Cortex of kidney (tissue), 1 donor: ENCODE results near the gene SLC37A2.
"Not testable (repeated sequence)": the region's sequence is repeated elsewhere in the genome, so short reads cannot be mapped to it uniquely, and the experiment has no call there.

Source experiments
- DNase-seq: peaks from one replicate; lab custom pipeline; 2025; lab: John Stamatoyannopoulos, UW

Gene SLC37A2

DNA sequence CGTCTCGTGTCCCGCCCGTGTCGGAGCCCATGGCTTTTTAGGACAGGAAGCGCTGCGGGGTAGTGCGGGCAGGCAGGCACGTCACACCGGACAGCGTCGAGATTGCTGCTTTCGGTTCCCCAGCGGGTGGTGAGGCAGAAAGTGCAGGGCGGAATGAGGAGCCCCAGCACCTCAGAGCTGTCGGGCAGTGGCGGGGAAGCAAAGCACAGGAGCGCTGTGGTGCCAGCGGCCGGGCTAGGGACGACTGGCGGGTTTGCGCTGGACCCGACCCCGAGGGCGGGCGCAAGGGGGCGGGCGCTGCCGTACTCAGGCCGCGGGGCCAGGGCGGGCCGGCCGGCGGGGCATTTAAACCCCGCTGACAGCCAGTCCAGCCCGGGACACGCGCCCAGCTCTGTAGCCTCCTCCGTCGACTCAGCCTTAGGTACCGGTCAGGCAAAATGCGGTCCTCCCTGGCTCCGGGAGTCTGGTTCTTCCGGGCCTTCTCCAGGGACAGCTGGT lies at the start of gene SLC37A2:
SLC37A2 (plus strand) TSS at position 375 of the 498 bp plus-strand sequence; CDS start at position 438, 63 bp downstream.
- no peak for DNase-seq

DNA sequence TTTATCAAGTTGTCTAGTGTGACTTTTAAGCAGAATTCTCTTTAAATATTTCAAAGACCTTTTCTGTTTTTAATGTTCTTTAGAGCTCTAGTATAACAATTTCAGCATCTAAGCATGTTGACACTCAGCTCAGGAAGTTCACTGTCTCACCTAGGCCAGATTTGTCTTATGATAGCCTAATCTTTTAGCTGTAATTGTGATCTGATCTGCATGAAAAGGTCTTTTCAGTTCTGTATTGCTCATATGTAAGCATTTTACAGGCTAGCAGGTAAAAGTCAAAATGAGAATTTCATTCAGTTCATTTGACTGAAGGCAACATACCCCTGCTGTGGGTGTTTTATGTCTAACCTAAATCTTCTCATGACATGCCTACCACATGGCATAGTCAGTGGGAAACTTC lies 46.7 kb upstream of the SLC37A2 start:
- DNase-seq, result no peak

GRCh38 chr11:125020342-125020741 lies 42.8 kb upstream of the SLC37A2 start:
- no peak for DNase-seq

GRCh38 chr11:125022551-125022950 lies 40.6 kb upstream of the SLC37A2 start:
- no peak for DNase-seq

DNA sequence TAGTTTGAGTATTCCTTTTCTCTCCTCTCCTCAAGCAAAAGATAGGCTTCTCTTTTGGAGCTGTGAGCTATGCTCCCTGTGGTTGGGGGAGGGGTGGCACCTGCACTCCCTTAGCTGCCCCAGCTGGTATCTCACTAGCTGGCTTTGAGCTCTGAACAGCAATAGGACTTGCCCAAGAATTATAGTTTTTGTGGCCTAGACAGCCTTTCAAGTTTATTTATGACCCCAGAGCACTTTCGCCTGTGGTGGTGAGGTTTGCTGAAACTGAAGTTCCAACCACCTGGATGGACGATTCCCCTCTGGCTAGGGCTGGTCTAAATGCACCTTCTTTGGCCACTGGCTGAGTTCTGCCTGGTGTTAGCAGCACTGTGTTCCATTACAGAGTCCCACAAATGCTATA lies 37.1 kb upstream of the SLC37A2 start:
- no peak for DNase-seq

DNA sequence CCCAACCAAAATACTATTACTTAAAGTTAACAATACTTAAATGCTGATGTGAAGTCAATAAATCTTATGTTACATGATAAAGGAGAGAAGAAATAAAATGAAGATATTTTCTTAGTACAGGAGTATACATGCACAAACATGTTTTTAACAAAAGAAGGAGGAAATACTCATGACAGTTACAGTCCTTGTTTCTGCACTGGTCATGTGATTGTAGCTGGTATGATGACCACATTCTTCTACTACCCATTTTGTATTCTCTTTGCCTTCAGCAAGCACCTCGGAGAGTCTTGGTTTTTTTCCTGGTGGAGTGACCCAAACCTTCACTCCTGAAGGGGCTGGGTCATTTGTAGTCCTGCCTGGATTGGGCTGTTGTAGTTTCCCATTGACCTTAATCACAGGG lies 33.7 kb upstream of the SLC37A2 start:
- DNase-seq, result not testable (repeated sequence)

DNA sequence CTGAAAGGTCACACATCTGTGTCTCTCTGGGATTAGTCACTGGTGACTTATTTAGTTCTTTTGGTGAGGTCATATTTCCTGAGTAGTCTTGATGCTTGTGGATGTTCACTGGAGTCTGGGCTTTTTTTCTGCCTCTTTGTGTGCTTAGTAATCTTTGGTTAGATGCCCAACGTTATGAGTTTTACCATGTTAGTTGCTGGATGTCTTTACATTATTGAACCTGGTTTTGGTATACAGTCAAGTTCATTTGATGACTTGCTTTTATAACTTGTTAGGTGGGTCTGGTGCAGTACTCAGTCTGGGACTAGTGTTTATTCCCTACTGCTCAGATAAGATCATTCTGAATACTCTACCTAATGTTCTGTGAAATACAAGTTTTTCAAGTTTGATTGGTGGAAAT lies 26.2 kb upstream of the SLC37A2 start:
- DNase-seq, result no peak

- no peak for DNase-seq
Observed at GRCh38 chr11:125049164-125049792, 13.8 kb upstream of the SLC37A2 start.

- no peak for DNase-seq
Observed at GRCh38 chr11:125052047-125052446, 11.1 kb upstream of the SLC37A2 start.

- no peak for DNase-seq
Observed at GRCh38 chr11:125053167-125053566, 9.9 kb upstream of the SLC37A2 start.

GRCh38 chr11:125055107-125055715 lies 7.9 kb upstream of the SLC37A2 start:
- DNase-seq, result no peak

- DNase-seq, result not testable (repeated sequence)
Observed at GRCh38 chr11:125056111-125056510, 7.0 kb upstream of the SLC37A2 start.

- DNase-seq, result no peak
Observed at GRCh38 chr11:125056931-125057692, 6.0 kb upstream of the SLC37A2 start.

DNA sequence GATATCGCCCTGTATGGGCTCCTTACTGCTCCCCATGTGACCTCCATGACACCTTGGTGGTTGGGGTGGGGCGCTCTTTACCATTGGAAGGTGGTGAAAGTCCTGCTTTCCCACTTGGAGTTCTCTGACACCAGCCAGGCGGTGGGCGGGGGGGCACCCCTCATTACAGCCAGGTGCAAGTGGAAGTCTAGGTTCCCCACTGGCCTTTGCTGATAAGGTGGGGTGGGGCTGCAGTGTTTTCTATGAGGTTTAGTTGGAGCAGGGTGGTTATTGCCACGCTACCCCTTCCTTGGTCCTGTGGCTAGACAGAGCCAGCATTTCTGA lies 5.5 kb upstream of the SLC37A2 start:
- DNase-seq, result no peak

- DNase-seq, result no peak
Observed at GRCh38 chr11:125061281-125061680, 1.8 kb upstream of the SLC37A2 start.

- DNase-seq, result no peak
Observed at GRCh38 chr11:125062218-125062930, 731 bp upstream of the SLC37A2 start.

DNA sequence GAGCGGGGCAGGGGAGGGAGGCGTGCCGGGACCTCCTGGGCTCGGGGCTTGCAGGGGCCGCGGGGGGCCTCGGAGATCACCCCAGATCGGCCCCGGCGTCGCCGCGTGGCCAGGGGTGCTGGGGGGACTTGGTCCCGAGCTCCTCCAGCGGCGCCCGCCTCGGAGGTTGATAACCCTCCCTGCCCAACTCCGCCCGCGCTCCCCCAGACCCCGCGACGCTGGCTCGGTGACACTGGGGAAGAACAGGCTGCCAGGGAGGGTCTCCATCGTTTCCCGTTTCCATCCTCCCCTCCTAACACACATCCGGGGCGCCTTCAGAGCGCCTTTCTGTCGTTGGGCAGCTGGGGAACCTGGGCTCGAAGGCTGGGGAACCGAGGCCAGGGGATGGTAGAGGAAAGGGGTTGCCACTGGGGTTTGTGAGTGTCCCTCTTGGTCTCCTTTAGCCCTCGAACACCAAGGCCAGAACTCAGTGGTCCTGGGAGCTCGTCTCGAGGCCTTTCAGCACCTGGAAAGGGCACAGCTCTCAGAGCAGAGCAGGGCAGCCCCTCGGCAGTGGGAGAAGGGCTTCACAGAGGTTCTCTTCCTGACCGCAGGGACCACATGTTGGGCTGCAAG lies 431 bp downstream of the SLC37A2 start:
- DNase-seq, result no peak

- no peak for DNase-seq
Observed at GRCh38 chr11:125064070-125064469, 965 bp downstream of the SLC37A2 start.

- no peak for DNase-seq
Observed at GRCh38 chr11:125068368-125068767, 5.3 kb downstream of the SLC37A2 start.

- DNase-seq, result no peak
Observed at GRCh38 chr11:125069008-125069407, 5.9 kb downstream of the SLC37A2 start.

GRCh38 chr11:125069796-125070195 lies 6.7 kb downstream of the SLC37A2 start:
- DNase-seq, result no peak

- no peak for DNase-seq
Observed at GRCh38 chr11:125070699-125071254, 7.7 kb downstream of the SLC37A2 start.
